Measurements from ENCODE around the gene CES4A. TPM values are rescaled to one million over a fixed set of nuclear protein-coding genes. Genes with fewer than 3 reads are reported as not detected.
"Not testable (repeated sequence)": the region's sequence is repeated elsewhere in the genome, so short reads cannot be mapped to it uniquely, and the experiment has no call there.

The CES4A gene
- total RNA-seq, 2 donors from 2014 or later: 10.9 to 16.5 TPM

- Histone ChIP-seq H3K4me3 (no peak overlapping the region), H3K27me3 (peaks cover 0 to 1% of the 10 kb centered on the region in 2 donors), H3K36me3 (replicated peaks in 1 of 2; ENCODE audit: insufficient read depth in 1 of 2, low read depth in 2 of 2) (no peaks in the 10 kb centered on the region), H3K4me1 (peaks cover 1% of the 10 kb centered on the region), H3K27ac (no peak overlapping the region), H3K9me3 (no peaks in the 10 kb centered on the region)
- intact Hi-C loops (cut with DNase I): no loop called here
- 8% methylated on average over 8 of the region's 8 CpGs for WGBS, 2 donors
- peak; percentile 81 to 88 (median 82) for DNase-seq
- ATAC-seq: peak; percentile 92
- peak; percentile 65 to 87 (median 83) for TF ChIP-seq CTCF (IDR thresholded peaks at IDR 0.05)
- no peak for TF ChIP-seq POLR2A (IDR thresholded peaks at IDR 0.05)
These were observed 34.2 kb upstream of the CES4A start for GRCh38 chr16:66954097-66954659.

GRCh38 chr16:66955363-66956153 is 32.8 kb upstream of the CES4A start:
- 61 to 67% methylated on average over 17 of the region's 17 CpGs for WGBS, 2 donors
- H3K9me3 ChIP-seq; H3K4me3 ChIP-seq; H3K36me3 ChIP-seq (replicated peaks in 1 of 2; ENCODE audit: insufficient read depth in 1 of 2, low read depth in 2 of 2); H3K4me1 ChIP-seq; H3K27ac ChIP-seq; H3K27me3 ChIP-seq; ATAC-seq; intact Hi-C loops (cut with DNase I); DNase-seq: not testable (repeated sequence)

GRCh38 chr16:66956154-66956457 is 32.3 kb upstream of the CES4A start:
- ATAC-seq; H3K36me3 ChIP-seq (replicated peaks in 1 of 2; ENCODE audit: insufficient read depth in 1 of 2, low read depth in 2 of 2); H3K27ac ChIP-seq; H3K27me3 ChIP-seq; intact Hi-C loops (cut with DNase I); DNase-seq; H3K4me3 ChIP-seq; H3K4me1 ChIP-seq; H3K9me3 ChIP-seq: not testable (repeated sequence)
- 47 to 54% methylated on average over 1 of the region's 1 CpG for WGBS, 2 donors

- Histone ChIP-seq H3K9me3 (no peaks in the 10 kb centered on the region), H3K4me3 (no peak overlapping the region), H3K27ac (no peak overlapping the region), H3K4me1 (peaks cover 19% of the 10 kb centered on the region), H3K36me3 (replicated peaks in 1 of 2; ENCODE audit: insufficient read depth in 1 of 2, low read depth in 2 of 2) (no peaks in the 10 kb centered on the region), H3K27me3 (no peaks in the 10 kb centered on the region)
- DNase-seq: peak in 2 of 4 donors; percentile 44 to 53
- intact Hi-C loops (cut with DNase I): no loop called here
- no peak for TF ChIP-seq CTCF (IDR thresholded peaks at IDR 0.05)
- no peak for TF ChIP-seq POLR2A (IDR thresholded peaks at IDR 0.05)
- no peak for ATAC-seq
- WGBS, 2 donors: 31 to 61% methylated on average over 6 to 7 of the region's 7 CpGs
These were observed 29.3 kb upstream of the CES4A start for GRCh38 chr16:66958857-66959703.

GRCh38 chr16:66959704-66960161 is 28.7 kb upstream of the CES4A start:
- DNase-seq: peak in 1 of 4 donors; percentile 48
- Histone ChIP-seq H3K27ac (no peak overlapping the region), H3K27me3 (no peaks in the 10 kb centered on the region), H3K4me1 (peaks cover 19% of the 10 kb centered on the region), H3K9me3 (no peaks in the 10 kb centered on the region), H3K4me3 (no peak overlapping the region), H3K36me3 (replicated peaks in 1 of 2; ENCODE audit: insufficient read depth in 1 of 2, low read depth in 2 of 2) (no peaks in the 10 kb centered on the region)
- WGBS, 2 donors: 54 to 59% methylated on average over 5 of the region's 5 CpGs
- TF ChIP-seq CTCF (IDR thresholded peaks at IDR 0.05) (no peak), POLR2A (IDR thresholded peaks at IDR 0.05) (no peak)
- intact Hi-C loops (cut with DNase I): no loop called here
- no peak for ATAC-seq
